GM20000 (cell line): ENCODE measurements around the gene FBXO46.
"Not testable (repeated sequence)": the region's sequence is repeated elsewhere in the genome, so short reads cannot be mapped to it uniquely, and the experiment has no call there.

Experiments
- DNase-seq: peaks from one replicate; pipeline ENCODE4 v3.0.0; 2012; ENCODE audit warnings: low spot score
- TF ChIP-seq, protein P1 (sequence below): IDR thresholded peaks from 2 replicates; pipeline ENCODE4 v1.5.1; 2012; ENCODE audit warnings: mild to moderate bottlenecking, control low read depth; ENCODE audit errors: extremely low read depth, missing control alignments

Gene FBXO46

GRCh38 chr19:45757695-45758094 is 27.0 kb upstream of the FBXO46 start:
- TF ChIP-seq, protein P1, sequence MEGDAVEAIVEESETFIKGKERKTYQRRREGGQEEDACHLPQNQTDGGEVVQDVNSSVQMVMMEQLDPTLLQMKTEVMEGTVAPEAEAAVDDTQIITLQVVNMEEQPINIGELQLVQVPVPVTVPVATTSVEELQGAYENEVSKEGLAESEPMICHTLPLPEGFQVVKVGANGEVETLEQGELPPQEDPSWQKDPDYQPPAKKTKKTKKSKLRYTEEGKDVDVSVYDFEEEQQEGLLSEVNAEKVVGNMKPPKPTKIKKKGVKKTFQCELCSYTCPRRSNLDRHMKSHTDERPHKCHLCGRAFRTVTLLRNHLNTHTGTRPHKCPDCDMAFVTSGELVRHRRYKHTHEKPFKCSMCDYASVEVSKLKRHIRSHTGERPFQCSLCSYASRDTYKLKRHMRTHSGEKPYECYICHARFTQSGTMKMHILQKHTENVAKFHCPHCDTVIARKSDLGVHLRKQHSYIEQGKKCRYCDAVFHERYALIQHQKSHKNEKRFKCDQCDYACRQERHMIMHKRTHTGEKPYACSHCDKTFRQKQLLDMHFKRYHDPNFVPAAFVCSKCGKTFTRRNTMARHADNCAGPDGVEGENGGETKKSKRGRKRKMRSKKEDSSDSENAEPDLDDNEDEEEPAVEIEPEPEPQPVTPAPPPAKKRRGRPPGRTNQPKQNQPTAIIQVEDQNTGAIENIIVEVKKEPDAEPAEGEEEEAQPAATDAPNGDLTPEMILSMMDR = no peak
- no peak for DNase-seq

- TF ChIP-seq, protein P1 = no peak
- DNase-seq = no peak
Observed at GRCh38 chr19:45754323-45754722, 23.6 kb upstream of the FBXO46 start.

DNA sequence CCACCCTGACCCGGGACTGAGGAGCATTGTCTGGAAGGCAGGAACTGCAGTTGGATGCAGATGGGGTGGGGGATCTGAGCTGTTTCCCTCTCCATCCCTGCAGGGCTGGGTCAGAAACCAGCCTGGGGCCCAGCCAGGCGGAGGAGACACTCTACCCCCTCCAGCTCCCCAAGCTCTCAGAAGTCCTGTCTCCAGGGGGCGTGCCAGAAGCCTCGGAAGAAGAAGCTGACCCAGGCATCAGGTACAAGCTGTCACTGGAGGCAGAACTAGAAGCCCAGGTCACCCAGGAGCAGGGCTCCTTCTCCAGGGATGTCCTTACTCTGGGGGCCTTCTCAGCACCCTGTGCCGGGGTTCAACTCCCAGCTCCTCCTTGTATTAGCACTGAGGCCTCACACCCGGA is 22.9 kb upstream of the FBXO46 start:
- TF ChIP-seq, protein P1 = no peak
- DNase-seq = no peak

DNA sequence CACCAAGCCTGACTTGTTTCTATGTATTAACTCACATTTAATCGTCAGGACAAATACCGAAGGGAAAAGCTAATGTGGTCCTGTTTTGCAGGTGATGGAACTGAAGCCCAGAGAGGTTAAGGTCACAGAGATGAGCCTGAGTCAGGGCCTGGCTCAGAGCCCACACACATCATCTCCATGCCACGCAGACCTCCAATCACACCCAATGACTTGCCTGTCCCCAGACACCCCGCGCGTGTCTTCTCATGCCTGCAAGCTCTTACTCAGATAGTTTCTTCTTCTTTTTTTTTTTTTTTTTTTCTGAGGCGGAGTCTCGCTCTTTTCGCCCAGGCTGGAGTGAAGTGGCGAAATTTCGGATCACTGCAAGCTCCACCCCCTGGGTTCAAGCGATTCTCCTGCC is 21.9 kb upstream of the FBXO46 start:
- DNase-seq = no peak
- TF ChIP-seq, protein P1 = no peak

GRCh38 chr19:45751483-45751882 is 20.8 kb upstream of the FBXO46 start:
- not testable (repeated sequence) for DNase-seq

DNA sequence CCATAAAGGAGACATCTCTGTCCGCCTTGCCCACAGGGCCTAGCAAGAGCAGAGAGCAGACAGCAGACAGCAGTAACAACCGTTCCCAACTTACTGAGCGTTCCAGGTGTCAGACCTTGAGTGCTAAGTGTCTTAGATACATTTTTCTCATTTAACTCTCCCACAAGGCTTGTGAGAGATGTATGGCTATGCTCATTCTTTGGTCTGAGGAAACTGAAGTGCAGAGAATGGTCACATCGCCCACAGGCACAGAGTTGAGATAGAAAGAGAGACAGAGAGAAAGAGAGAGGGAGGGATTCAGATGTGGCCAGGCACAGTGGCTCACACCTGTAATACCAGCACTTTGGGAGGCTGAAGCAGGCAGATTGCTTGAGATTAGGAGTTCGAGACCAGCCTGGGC is 16.8 kb upstream of the FBXO46 start:
- TF ChIP-seq, protein P1 = no peak
- DNase-seq = no peak

GRCh38 chr19:45746866-45747265 is 16.2 kb upstream of the FBXO46 start:
- DNase-seq = no peak
- TF ChIP-seq, protein P1 = no peak

GRCh38 chr19:45745606-45746005 is 14.9 kb upstream of the FBXO46 start:
- DNase-seq = no peak
- TF ChIP-seq, protein P1 = no peak
